IPS DF 19.7 (cell line): ENCODE results near the gene PNLIP.

Experiments
- DNase-seq: peaks from one replicate; pipeline ENCODE4 v3.0.0-alpha.2; 2013; ENCODE audit warnings: low read depth, low spot score

PNLIP gene

DNA sequence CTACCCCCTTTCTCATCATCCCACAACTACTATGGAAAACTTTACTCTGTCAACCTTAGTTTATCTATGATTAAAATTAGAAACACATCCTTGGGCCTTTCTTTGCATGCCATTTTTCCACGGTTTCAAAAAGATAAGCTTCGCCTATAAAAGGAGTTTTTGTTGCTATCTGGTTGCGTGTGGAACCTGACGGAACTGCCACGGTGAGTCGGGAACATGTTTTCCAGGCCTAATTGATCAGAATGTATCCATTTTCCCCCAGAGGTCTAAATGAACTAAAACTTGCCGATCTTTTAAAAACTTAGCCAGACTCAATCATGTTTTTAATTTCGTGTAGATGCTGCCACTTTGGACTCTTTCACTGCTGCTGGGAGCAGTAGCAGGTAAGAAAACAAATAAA lies at the start of gene PNLIP:
PNLIP (plus strand) TSS at position 176 of the 400 bp plus-strand sequence; CDS start at position 338, 162 bp downstream.
- no peak for DNase-seq

DNA sequence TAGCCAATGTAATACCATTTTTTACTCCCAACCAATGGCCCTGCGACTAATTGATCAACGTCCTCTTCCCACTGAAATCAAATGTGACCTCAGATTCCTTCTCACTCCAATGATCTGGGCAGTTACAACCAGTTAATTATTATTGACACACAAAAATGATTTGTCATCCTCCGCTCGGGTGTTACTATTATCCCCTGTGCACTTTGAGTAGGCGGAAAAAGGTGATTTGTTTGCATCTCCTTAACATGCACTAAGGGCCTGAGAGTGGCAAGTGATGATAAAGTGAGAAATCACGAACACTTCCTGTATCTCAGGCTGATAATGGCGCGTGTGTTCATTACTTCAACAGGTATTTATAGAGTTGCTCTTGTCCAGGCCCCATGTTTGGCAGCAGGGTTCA lies 40.9 kb upstream of the PNLIP start:
- no peak for DNase-seq

DNA sequence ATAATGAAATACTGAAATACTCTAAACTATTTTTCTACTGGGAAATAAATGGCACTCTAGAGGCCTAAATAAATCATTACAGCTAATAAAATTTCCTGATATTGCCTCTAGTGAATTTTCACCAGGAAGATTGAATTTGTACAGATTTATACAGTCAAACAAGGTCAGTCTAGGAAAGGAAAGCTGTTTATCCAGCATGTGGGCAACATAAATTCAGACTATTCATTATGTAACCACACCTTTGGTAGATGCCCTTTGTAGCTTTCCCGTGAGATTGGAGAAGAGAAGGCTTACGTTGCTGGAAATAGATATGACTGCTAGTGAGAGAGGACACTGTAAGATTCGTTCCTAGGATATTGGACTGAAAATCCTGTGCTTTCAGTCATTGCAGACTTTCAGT lies 35.2 kb upstream of the PNLIP start:
- no peak for DNase-seq

DNA sequence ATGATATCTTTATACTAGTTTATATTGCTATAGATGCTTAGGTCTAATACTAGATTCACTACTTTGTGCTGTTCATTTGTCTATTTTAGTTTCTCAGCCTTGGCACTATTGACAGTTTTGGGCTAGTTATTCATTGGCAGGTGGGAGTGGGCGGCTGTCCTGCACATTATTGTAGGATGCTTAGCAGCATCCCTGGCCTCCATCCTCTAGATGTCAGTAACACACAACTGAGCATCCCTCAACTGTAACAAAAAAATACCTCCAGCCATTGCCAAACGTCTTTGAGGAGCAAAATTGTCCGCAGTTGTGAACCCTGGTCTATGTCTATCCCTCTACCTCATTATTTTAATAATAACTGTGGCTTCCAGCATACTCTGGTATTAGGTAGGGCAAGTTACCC lies 34.4 kb upstream of the PNLIP start:
- DNase-seq: no peak

DNA sequence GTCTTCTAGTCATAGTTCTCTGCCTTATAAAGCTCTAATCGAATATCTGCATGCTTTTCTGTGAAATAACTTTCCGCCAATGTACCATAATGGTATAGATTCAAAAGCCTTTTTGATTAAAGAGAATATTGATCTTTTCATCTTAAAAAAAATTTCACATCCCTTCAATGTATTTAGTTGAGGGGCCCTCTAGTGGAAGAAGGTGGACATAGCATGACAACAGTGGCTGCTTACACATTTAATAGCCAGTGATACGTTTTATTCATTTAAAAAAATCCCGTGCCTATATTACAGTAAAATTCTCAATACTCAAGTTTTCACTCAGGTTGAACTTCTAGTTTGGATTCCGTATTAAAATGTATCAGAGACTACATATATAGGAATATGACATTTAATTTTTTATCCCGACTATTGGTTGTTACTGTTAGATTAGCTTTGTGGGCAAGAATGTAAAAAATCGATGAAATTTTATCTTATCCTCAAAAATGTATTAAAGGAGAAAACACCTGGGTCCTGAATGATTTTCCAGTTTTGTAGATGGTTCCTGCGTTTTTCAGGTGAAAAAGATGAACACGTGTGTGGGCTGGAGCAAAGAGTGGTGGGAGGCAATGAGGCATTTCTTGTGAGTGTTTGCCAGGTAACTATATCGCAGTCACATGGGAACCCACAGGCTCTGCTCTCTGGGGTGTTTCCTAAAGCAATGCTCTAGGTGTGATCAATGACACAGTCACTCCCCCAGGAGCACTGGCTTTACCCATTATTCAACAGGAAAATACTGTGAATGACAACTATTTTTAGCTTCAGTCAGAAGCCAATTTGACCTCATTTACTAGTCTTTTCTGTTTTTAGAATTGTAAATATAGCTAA lies 24.1 kb upstream of the PNLIP start:
- DNase-seq: no peak

DNA sequence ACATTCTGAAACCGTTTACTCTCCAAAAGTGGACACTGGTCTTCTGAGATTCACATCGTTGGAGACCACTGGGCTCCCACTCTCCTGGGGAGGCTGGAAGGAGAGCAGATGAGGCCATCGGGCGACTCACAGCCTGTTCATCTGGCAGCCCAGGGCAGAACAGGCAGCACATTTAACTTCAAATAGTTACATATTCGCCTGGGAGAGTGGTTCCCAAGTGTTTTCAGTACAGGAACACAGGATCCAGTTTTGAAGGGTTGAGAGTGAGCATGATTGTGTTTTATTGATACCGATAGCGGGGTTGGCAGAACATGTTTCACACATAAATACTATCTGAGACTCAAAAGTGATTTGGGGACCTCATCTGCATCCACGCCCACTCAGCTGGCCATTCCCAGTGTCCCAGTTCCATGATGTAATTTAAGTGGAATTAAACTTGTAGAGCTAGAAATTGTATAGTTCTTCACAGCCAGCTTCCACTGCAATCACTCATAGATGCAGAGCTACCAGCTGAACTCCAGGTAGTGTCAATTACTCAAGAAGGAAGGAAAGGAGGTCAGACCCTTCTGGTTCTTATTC lies 22.8 kb upstream of the PNLIP start:
- DNase-seq: no peak

DNA sequence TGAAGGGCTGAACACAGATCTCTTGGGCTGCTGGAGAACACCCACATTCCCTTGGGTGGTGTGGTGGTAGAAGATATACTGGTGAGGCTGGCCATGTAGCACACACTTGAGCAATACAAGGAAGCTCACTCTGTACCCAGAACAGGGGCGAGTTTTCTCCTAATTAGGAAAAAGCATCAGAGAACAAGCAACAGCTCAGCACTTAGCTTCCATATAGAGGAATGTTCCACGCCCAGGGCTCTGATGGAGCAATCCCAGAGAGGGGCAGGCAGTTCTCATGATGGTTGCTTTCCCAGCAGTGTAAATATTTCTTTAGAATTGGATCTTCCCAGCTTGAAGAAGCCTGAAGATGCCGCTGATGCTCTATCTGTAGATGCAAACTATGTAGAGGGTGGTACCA lies 21.0 kb upstream of the PNLIP start:
- no peak for DNase-seq

DNA sequence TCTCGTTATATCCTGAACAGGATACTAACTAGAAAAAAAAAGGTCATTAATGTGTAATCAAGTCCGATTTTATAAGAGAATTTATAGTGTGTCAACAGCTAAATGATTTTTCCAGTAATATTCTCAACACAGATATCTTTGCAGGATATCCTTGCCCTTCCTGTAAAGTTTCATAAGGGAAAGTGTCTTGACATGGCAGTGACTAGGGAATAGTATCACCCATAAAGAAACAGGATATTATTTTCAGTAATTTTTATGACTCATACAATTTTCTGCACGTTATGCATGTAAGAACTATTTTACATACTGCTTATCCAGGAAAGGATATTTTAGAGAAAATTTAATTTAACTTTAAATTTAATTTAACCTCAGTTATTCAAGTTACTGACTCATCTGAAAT lies 19.5 kb upstream of the PNLIP start:
- no peak for DNase-seq

DNA sequence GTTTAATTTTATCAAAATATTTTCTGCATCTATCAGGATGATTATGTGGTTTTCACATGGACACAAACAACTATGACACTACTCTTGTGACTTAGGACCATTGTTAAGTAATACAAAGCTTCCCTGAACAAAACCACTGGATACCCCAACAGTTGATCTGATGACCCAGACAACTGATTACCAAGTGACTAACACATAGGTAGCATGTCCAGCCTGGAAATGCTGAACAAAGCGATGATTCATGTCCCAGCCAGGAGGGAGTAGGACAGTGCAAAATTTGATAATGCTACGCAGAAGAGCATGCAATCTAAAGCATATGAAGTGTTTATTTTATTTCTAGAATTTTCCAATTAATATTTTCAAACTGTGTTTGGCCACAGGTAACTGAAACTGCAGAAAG lies 8.9 kb upstream of the PNLIP start:
- DNase-seq: no peak

DNA sequence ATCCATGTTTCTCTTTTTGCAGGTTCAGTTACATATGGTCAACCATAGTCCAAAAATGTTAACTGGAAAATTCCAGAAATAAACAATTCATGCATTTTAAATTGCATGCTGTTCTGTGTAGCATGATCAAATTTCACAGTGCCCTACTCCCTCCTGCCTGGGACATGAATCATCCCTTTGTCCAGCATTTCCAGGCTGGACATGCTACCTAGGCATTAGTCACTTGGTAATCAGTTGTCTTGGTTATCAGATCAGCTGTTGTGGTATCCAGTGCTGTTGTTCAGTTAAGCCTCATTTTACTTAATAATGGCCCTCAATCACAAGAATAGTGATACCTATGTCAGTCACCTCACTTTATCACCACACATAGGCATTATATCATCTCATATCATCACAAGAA lies 7.3 kb upstream of the PNLIP start:
- DNase-seq: no peak

DNA sequence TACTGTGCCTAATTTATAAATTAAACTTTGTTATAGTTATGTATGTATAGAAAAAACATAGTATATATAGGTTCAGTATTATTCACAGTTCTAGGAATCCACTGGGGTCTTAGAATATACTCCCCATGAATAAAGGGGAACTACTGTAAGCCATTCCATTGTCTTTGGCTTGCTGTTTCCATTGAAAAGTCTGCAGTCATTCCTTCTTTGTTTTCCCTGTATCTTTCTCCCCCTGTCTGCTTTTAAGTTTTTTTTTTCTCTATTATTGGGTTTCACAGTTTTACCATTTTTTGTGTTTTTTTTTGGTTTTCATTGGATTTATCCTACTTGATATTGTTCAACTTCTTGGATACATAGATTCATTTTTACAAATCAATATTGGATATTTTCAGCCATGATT lies 6.7 kb upstream of the PNLIP start:
- DNase-seq: no peak

DNA sequence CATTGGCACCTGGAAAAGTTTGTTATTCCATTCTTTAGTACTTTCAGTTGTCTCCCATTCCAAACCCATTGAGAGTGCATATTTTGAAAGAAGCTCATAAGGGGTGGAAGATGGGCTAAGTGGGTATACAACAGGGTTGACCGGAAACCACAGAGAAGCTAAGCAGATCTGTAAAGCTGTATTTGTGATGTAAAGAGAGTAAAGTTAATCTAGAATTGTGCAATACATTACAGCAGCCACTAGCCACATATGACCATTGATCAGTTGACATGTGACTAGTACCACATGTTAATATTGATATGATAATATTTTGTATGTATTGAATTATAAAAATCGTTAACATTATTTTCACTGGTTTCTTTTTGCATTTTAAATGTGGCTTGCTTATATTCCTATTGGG lies 4.9 kb upstream of the PNLIP start:
- no peak for DNase-seq

DNA sequence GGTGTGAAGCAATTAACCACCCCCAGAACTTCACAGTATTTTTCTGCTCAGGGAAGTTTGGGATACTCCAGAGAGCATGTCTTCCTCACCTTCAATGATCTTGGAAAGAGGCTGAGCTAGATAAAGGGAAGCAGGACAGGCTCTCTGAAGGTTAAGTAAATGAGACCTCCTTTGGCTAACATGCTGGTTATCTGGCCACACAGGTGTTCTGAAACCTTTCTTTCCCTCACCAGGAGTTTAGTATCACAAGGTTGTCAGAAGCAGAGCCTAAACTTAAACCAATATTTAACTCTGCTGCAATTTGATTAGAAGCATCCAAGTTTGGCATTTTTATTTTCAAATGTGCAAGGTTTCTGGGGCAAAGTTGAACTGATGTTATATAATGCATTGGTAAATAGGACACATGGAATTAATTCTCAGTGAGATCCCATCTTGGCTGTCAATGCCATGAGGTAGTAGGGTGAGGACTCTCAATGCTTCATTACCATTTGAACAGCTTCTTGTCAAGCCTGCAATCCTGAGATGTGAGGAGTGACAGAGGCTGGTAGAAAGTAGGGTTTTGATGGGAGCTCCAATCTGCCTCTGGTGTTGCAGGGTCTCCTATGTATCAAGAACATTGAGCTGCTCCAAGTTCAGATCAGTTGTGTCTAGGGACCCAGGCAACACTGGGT lies 3.6 kb upstream of the PNLIP start:
- no peak for DNase-seq

DNA sequence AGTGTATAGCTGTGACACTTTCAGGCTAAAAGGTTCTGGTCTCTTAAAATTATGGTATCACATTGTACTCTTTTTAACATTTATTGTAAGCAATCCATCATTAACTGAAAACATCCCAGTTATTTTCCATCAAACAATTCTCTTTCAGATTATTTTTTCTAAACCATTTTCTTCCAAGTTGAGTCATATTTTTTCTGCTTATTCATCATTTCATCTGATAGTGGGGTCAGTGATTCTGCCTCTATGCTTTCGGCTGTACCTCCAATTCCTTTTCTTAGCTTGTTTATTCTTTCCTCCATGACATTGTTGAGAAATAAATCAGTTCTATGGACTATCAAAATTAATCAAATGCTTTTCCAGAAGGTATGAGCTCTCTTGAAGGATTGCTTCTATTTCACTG lies 609 bp upstream of the PNLIP start:
- DNase-seq: no peak

DNA sequence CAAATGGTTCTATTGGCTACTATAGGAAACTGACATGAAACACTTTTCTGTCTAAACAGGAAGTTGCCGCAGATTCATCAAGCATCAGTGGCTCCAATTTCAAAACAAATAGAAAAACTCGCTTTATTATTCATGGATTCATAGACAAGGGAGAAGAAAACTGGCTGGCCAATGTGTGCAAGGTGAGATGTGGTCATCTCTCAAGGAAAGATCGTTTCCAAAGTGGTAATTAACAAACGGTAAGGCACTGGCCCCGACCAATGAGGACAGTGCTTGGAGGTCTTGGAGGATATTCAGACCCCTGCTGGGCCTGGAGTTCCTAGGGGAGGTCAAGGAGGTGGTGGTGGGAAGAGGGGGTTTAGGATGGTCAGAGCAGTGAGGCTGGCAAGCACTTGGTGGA lies 2.6 kb downstream of the PNLIP start:
- DNase-seq: no peak

DNA sequence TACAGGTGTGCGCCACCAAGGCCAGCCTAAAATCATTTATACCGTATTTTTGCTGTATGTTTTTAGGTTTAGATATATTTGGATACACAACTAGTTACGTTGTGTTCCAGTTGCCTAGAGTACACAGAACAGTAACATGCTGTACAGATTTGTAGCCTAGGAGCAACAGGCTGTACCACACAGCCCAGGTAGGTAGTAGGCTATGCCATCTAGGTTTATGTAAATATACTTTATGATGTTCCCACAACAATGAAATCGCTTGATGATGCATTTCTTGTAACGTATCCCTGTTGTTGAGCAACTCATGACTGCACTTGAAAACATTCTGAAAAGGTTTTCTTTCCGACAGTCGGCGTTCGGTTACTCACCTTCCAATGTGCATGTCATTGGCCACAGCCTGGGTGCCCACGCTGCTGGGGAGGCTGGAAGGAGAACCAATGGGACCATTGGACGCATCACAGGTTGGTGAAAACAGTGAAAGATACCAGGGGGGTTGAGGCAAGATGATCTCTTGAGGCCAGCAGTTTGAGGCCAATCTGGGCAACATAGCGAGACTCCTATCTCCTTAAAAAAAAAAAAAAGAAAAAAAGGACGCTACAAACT lies 7.7 kb downstream of the PNLIP start:
- DNase-seq: no peak

DNA sequence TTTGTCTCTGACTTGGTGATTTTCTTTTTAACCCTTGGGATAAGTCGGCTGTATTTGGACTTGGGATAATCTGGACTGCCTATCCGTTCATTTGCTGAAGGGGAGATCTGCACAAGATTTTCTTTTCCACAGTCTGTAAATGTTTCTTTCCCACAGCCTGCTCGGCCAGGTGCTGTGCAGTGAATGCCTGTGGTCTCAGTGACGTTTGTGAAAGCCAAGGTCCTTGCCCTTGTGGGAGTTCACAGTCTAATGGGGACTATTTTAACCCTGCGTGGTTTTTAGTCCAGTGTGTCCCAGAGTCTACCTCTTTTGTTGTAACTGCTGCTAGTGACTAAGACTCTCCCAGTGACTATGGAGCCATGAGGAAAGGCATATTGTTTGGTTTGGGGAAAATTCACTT lies 8.9 kb downstream of the PNLIP start:
- DNase-seq: no peak

DNA sequence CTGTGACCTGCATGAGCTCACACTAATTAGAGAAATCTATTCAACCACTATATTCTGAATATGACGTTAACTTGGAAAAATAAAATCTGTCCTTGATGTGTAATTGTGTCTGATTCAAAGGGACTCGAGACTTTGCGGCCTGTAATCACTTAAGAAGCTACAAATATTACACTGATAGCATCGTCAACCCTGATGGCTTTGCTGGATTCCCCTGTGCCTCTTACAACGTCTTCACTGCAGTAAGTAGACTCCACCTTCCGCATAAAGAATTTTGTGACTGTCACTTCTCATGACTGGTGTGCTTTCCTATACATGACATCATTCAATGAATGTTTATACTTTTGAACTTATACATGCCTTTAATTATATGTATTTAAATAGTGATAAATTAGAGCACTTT lies 10.1 kb downstream of the PNLIP start:
- DNase-seq: no peak

DNA sequence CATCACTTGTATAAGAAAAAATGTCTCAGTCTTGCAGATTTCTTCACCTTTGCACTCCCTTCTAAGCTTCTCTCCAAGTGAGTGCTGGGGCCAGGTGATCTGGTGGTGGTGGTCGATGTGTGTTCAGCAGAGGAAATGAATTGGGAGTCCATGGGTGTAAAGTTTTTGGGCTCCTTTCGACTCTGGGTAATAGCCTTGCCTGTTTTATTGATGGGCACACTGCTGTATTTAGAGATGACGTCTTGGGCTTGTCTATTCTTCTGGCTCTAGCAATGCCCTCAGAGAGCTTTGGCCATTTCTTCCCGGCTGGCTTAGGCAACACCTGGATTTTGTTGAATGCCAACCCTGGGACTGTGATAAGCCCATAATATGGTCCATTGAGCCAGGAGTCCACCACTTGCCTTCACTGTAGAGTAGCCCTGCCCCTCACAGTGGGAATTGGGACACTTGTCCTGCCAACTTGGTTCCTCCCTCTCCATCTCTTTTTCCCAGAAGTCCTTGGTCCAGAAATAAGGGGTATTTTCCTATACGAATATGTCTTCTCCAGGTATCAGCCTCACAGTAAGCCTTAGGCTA lies 11.7 kb downstream of the PNLIP start:
- DNase-seq: no peak

DNA sequence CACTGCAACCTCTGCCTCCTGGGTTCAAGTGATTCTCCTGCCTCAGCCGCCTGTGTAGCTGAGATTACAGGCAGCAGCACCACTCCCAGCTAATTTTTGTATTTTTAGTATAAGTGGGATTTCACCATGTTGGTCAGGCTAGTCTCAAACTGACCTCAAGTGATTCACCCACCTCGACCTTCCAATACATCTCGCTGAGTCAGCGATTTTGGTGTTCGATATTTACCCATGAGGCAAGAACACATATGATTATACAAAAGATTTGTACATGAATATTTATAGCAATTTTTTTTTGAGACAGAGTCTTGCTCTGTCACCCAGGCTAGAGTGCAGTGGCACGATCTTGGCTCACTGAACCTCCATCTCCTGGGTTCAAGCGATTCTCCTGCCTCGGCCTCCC lies 19.8 kb downstream of the PNLIP start:
- DNase-seq: no peak

DNA sequence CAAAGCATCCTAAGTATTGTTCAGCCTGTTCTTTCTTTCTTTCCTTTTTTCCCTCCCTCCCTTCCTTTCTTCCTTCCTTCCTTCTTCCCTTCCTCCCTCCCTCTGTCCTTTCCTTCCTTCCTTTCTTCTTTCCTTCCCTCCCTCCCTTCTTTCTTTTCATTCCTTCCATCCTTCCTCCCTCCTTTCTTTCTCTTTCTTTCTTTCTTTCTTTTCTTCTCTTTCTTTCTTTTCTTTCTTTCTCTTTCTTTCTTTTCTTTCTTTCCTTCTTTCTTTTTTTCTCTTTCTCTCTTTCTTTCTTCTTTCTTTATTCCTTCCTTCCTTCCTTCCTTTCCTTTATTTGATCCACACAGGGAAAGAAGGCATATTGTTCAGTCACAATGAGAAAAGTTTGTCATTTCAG lies 21.2 kb downstream of the PNLIP start:
- no peak for DNase-seq

DNA sequence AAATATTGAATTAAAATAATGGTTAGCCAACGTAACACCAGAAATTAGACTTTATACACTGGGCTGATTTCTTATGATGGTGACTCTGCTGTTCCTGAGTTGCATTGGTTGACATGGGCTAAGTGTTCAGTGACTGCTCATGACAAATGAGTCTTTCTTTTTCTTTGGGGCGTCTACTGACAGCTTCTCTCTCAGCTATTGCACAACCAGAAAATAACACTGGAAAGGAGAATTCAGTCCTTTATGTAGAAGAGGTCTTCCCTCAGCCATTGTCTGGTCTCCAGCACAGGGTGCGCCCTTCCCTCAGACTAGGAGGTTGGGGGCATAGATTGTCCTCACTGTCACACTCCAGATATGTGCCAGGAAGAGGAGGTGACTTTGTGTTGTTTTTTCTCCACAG lies 21.6 kb downstream of the PNLIP start:
- DNase-seq: no peak
